Heart left ventricle (tissue), 16 donors: ENCODE data around the gene SNAP91. TPM values are rescaled to one million over a fixed set of nuclear protein-coding genes. Genes with fewer than 3 reads are reported as not detected.

ENCODE experiments used
- ATAC-seq, 4 donors: fragments of 200-7000 bp; cut with Tn5 transposase; one replicate each; pipeline ENCODE4 v1.9.1; 2020 to 2022; ENCODE audit warnings: moderate library complexity in 4 of 4, mild to moderate bottlenecking in 3 of 4, moderate number of reproducible peaks in 1 of 4
- DNase-seq, 5 donors: peaks; one replicate each; pipeline ENCODE4 v3.0.0-alpha.2; 2020
- H3K27ac ChIP-seq, 12 donors: fragments of 200-600 bp; sonication (generic) in 4 of 12; one replicate each; pipeline versions ENCODE4 v1.5.0 to v1.8.0; 2016 to 2022; ENCODE audit warnings: mild to moderate bottlenecking in 2 of 12
- H3K27me3 ChIP-seq, 9 donors: fragments of 200-600 bp; sonication (generic) in 2 of 9; one replicate each; pipeline versions ENCODE4 v1.5.1 to v1.8.0; 2016 to 2022; ENCODE audit warnings: mild to moderate bottlenecking in 3 of 9
- H3K36me3 ChIP-seq, 9 donors: fragments of 200-600 bp; sonication (generic) in 2 of 9; one replicate each; pipeline versions ENCODE4 v1.5.0 to v1.8.0; 2018 to 2022; ENCODE audit warnings: mild to moderate bottlenecking in 2 of 9
- H3K4me1 ChIP-seq, 12 donors: fragments of 200-600 bp; sonication (generic) in 4 of 12; one replicate each; pipeline versions ENCODE4 v1.5.0 to v1.8.0; 2016 to 2022; ENCODE audit warnings: mild to moderate bottlenecking in 3 of 12
- H3K4me3 ChIP-seq, 12 donors: fragments of 200-600 bp; sonication (generic) in 4 of 12; one replicate each; pipeline versions ENCODE4 v1.5.0 to v1.8.0; 2017 to 2022; ENCODE audit warnings: mild to moderate bottlenecking in 9 of 12, moderate library complexity in 4 of 12
- H3K9me3 ChIP-seq, 12 donors: fragments of 200-600 bp; sonication (generic) in 4 of 12; one replicate each; pipeline versions ENCODE4 v1.5.0 to v1.8.0; 2016 to 2022; ENCODE audit warnings: mild to moderate bottlenecking in 1 of 12
- CTCF ChIP-seq, 12 donors: fragments of 200-600 bp; sonication (generic) in 4 of 12; IDR thresholded peaks; one replicate each; pipeline versions ENCODE4 v1.5.0 to v1.8.0; 2018 to 2022; ENCODE audit warnings: antibody characterized with exemption in 12 of 12, mild to moderate bottlenecking in 5 of 12
- POLR2A ChIP-seq, 2 donors: fragments of 450-650 bp; IDR thresholded peaks; one replicate each; pipeline ENCODE4 v1.6.1; 2017; ENCODE audit warnings: antibody characterized with exemption in 2 of 2, mild to moderate bottlenecking in 2 of 2, moderate library complexity in 2 of 2
- WGBS, 4 donors: extraction: QIAGEN DNeasy Blood & Tissue Kit in 2 of 4; methylation state at CpG; one replicate each; pipeline versions ENCODE4 v1.1.5 to v1.1.7; 2013 to 2018; 5-methylcytosine and 5-hydroxymethylcytosine counted together
- intact Hi-C, 10 donors: fragments of 100-400 bp; cut with DNase I; formaldehyde crosslinking; loops; one replicate each; pipeline versions ENCODE4 v1.11.1 to v1.14.2; 2022
- polyA plus RNA-seq, 2 donors: library from polyadenylated mRNA; stranded (reverse); fragments of 200-250 nt; gene quantifications; one replicate each; pipeline ENCODE4 v1.2.3, GENCODE V29; 2013
- total RNA-seq, 9 donors: library from RNA; depleted of rRNA in 2 of 9; stranded (reverse); fragments of >200 nt in 2 of 9; fragmentation: NEBNext Ultra II Directional in 3 of 9; extraction: Animal tissue kit (Norgen Biotek cat#: 25700) in 3 of 9; gene quantifications; one replicate each; pipeline versions ENCODE4 v1.1.0 to v1.2.4, GENCODE V29; 2016 to 2023
- donor health status: ischemic (EF 13 %, LVEDD 7.1; RV severe dilation, severe dysfunction).
- donor health status: healthy with polysubstance abuse.
- donor health status: DM: no; HTN: yes; CAD: no.
- donor health status: DM: no; HTN: no; CAD: no.
- donor health status: ischemic (EF 25% LVEDD 6.9; RV normal size, moderate dysfunction).
- donor health status: ischemic (EF 25% LVEDD 5.7; RV mildly dilated, moderate dysfunction).
- donor health status: healthy.
- donor health status: DM: yes; HTN: yes; CAD: no.
- donor health status: ischemic (EF 35%, LVEDD 5.7; RV mildly dilated, moderate dysfunction).
- donor health status: nonischemic (EF 11% LVEDD 7.7; RV severe dilation, severe dysfunction).
- donor health status: DM: yes; HTN: yes; CAD: no.
- donor health status: PGD.
- donor health status: ischemic (EF 29% LVEDD 5.4; RV normal size, mild dysfunction).
- donor health status: nonischemic (EF 23%, LVEDD 6.1; RV moderate dilation, normal function).

SNAP91 gene
- total and polyA plus RNA-seq, 11 donors = 0.19 to 3.9 (median 1.8) TPM

GRCh38 chr6:83708546-83708969 is 343 bp downstream of the SNAP91 start:
- H3K36me3 ChIP-seq = no peaks in the 10 kb centered on the region
- peak overlapping the region in 1 of 12 donors; percentile 73 for H3K27ac ChIP-seq
- intact Hi-C loops = no loop called here
- peaks cover 8 to 60% (median 36%) of the 10 kb centered on the region in 9 donors for H3K27me3 ChIP-seq
- ATAC-seq (peak in 2 of 4 donors; percentile 58 to 60), DNase-seq (no peak)
- H3K4me1 ChIP-seq = peaks cover 0 to 20% (median 0%) of the 10 kb centered on the region in 12 donors
- TF ChIP-seq POLR2A (IDR thresholded peaks at IDR 0.05) (no peak), CTCF (IDR thresholded peaks at IDR 0.05) (no peak)
- peaks cover 0 to 14% (median 7%) of the 10 kb centered on the region in 12 donors for H3K9me3 ChIP-seq
- H3K4me3 ChIP-seq = peak overlapping the region; percentile 34 to 65 (median 48)
- 0 to 4% (median 1%) methylated on average over 9 to 52 of the region's 52 CpGs for WGBS, 4 donors

GRCh38 chr6:83707829-83708545 is 914 bp downstream of the SNAP91 start:
- intact Hi-C loops = no loop called here
- Histone ChIP-seq H3K27ac (peak overlapping the region in 1 of 12 donors; percentile 73), H3K9me3 (peaks cover 0 to 14% (median 7%) of the 10 kb centered on the region in 12 donors), H3K4me3 (peak overlapping the region; percentile 34 to 65 (median 48)), H3K36me3 (no peaks in the 10 kb centered on the region), H3K4me1 (peaks cover 0 to 20% (median 0%) of the 10 kb centered on the region in 12 donors), H3K27me3 (peaks cover 8 to 60% (median 36%) of the 10 kb centered on the region in 9 donors)
- peak in 2 of 4 donors; percentile 43 to 64 for ATAC-seq
- no peak for DNase-seq
- WGBS, 4 donors = 2 to 3% (median 3%) methylated on average over 29 to 53 of the region's 53 CpGs
- TF ChIP-seq POLR2A (IDR thresholded peaks at IDR 0.05) = no peak
- no peak for TF ChIP-seq CTCF (IDR thresholded peaks at IDR 0.05)

- TF ChIP-seq POLR2A (IDR thresholded peaks at IDR 0.05) (no peak), CTCF (IDR thresholded peaks at IDR 0.05) (no peak)
- Histone ChIP-seq H3K4me1 (peaks cover 0 to 2% (median 0%) of the 10 kb centered on the region in 12 donors), H3K27ac (no peak overlapping the region), H3K9me3 (no peaks in the 10 kb centered on the region), H3K36me3 (no peaks in the 10 kb centered on the region), H3K4me3 (no peak overlapping the region), H3K27me3 (peaks cover 0 to 23% (median 8%) of the 10 kb centered on the region in 9 donors)
- DNase-seq (no peak), ATAC-seq (no peak)
- intact Hi-C loops = no loop called here
- 29 to 55% (median 49%) methylated on average over 2 of the region's 2 CpGs for WGBS, 4 donors
These were observed 6.2 kb downstream of the SNAP91 start for GRCh38 chr6:83702749-83703148.

DNA sequence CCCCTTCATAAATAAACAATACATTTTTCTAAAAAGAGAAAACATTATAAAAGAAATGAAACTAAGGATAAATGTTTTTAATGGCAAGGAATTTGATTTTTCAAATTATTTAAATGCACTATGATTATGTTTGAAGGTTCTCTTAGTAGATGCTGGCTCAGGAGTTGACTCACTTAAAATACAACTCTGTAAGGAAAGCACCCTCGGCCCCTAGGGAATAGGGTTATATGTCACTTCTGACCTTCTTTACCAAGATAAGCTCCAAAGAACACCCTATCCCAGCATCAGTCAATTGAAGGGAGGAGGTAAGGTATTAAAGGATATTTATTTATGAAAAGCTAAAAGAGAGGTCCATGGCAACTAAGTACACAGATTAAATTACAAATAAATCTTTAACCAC is 6.8 kb downstream of the SNAP91 start:
- H3K4me1 ChIP-seq = no peaks in the 10 kb centered on the region
- H3K27ac ChIP-seq = no peak overlapping the region
- no peak for DNase-seq
- no peak for ATAC-seq
- WGBS, 4 donors = 49 to 64% (median 56%) methylated on average over 1 of the region's 1 CpG
- H3K9me3 ChIP-seq = no peaks in the 10 kb centered on the region
- intact Hi-C loops = no loop called here
- TF ChIP-seq CTCF (IDR thresholded peaks at IDR 0.05) (no peak), POLR2A (IDR thresholded peaks at IDR 0.05) (no peak)
- peaks cover 0 to 17% (median 3%) of the 10 kb centered on the region in 9 donors for H3K27me3 ChIP-seq
- no peak overlapping the region for H3K4me3 ChIP-seq
- H3K36me3 ChIP-seq = no peaks in the 10 kb centered on the region
